ENCODE results near the gene IPO4. TPM values are rescaled to one million over a fixed set of nuclear protein-coding genes. Genes with fewer than 3 reads are reported as not detected.
A peak's percentile ranks its signal among the peaks of the same experiment; 100 is the strongest.

Gene IPO4
- total and polyA plus RNA-seq, 2 of the 13 experiments (the other 11 are each of a cell fraction or from before 2014, with no cell fraction given) = 39.0 to 179 TPM

- TF ChIP-seq YEATS4 (CRISPR knock-in tag; IDR thresholded peaks at IDR 0.05; ENCODE audit: borderline replicate concordance) (peak; percentile 66), ZNF326 (CRISPR knock-in tag; IDR thresholded peaks at IDR 0.05; ENCODE audit: borderline replicate concordance) (peak; percentile 79; the same call in 1 of the 2 replicates), TRIM22 (IDR thresholded peaks at IDR 0.05) (no peak), SP140L (CRISPR knock-in tag; IDR thresholded peaks at IDR 0.05; ENCODE audit: borderline replicate concordance) (no peak), ZMAT3 (CRISPR knock-in tag; conservative IDR thresholded peaks at IDR 0.05) (no peak), MIER2 (CRISPR knock-in tag; IDR thresholded peaks at IDR 0.05) (no peak), ZBTB1 (CRISPR knock-in tag; IDR thresholded peaks at IDR 0.05; ENCODE audit: borderline replicate concordance) (peak; percentile 85; the same call in 1 of the 2 replicates), TOE1 (CRISPR knock-in tag; IDR thresholded peaks at IDR 0.05) (peak; percentile 72), ZNF343 (CRISPR knock-in tag; IDR thresholded peaks at IDR 0.05) (no peak), NRL (CRISPR knock-in tag; IDR thresholded peaks at IDR 0.05; ENCODE audit: borderline replicate concordance) (no peak; the same call in none of the 2 replicates), PHF5A (CRISPR knock-in tag; IDR thresholded peaks at IDR 0.05; ENCODE audit: low read depth, unreplicated experiment) (no peak), PREB (CRISPR knock-in tag; IDR thresholded peaks at IDR 0.05) (no peak), IRX3 (CRISPR knock-in tag; IDR thresholded peaks at IDR 0.05; ENCODE audit: borderline replicate concordance, low read depth) (no peak; the same call in 1 of the 2 replicates), ZNF607 (CRISPR knock-in tag; IDR thresholded peaks at IDR 0.05; ENCODE audit: borderline replicate concordance) (no peak; the same call in 1 of the 2 replicates), EP300 (IDR thresholded peaks at IDR 0.05; ENCODE audit: low read depth in 2 of 2, low read length in 2 of 2) (no peak; a peak in 1 of 4 replicates), EP300 (CRISPR knock-in tag; IDR thresholded peaks at IDR 0.05; ENCODE audit: borderline replicate concordance) (no peak; the same call in 1 of the 2 replicates), DNMT1 (CRISPR knock-in tag; IDR thresholded peaks at IDR 0.05) (no peak), MAX (IDR thresholded peaks at IDR 0.05) (no peak), PITX1 (CRISPR knock-in tag; IDR thresholded peaks at IDR 0.05) (no peak; the same call in 1 of the 2 replicates), ZIK1 (CRISPR knock-in tag; IDR thresholded peaks at IDR 0.05; ENCODE audit: borderline replicate concordance, low read depth) (no peak; the same call in 1 of the 2 replicates), NFRKB (IDR thresholded peaks at IDR 0.05) (no peak), RAD51 (IDR thresholded peaks at IDR 0.05; ENCODE audit: borderline replicate concordance) (no peak), HES4 (CRISPR knock-in tag; IDR thresholded peaks at IDR 0.05; ENCODE audit: borderline replicate concordance) (peak; percentile 30; the same call in 1 of the 2 replicates)
- TF ChIP-seq, protein P1, sequence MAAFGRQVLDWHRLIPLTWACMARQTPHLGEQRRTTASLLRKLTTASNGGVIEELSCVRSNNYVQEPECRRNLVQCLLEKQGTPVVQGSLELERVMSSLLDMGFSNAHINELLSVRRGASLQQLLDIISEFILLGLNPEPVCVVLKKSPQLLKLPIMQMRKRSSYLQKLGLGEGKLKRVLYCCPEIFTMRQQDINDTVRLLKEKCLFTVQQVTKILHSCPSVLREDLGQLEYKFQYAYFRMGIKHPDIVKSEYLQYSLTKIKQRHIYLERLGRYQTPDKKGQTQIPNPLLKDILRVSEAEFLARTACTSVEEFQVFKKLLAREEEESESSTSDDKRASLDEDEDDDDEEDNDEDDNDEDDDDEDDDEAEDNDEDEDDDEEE (CRISPR knock-in tag; IDR thresholded peaks at IDR 0.05) = no peak
- TF ChIP-seq, protein P2, sequence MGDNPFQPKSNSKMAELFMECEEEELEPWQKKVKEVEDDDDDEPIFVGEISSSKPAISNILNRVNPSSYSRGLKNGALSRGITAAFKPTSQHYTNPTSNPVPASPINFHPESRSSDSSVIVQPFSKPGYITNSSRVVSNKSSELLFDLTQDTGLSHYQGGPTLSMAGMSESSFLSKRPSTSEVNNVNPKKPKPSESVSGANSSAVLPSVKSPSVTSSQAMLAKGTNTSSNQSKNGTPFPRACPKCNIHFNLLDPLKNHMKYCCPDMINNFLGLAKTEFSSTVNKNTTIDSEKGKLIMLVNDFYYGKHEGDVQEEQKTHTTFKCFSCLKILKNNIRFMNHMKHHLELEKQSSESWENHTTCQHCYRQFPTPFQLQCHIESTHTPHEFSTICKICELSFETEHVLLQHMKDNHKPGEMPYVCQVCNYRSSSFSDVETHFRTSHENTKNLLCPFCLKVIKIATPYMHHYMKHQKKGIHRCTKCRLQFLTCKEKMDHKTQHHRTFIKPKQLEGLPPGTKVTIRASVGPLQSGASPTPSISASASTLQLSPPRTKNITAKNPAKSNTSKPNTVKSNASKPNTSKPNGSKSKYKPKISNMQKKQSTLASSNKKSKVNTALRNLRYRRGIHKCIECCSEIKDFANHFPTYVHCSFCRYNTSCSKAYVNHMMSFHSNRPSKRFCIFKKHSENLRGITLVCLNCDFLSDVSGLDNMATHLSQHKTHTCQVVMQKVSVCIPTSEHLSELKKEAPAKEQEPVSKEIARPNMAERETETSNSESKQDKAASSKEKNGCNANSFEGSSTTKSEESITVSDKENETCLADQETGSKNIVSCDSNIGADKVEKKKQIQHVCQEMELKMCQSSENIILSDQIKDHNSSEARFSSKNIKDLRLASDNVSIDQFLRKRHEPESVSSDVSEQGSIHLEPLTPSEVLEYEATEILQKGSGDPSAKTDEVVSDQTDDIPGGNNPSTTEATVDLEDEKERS (CRISPR knock-in tag; IDR thresholded peaks at IDR 0.05) = no peak; the same call in 1 of the 2 replicates
Measured at GRCh38 chr14:24232121-24232644, 43.6 kb upstream of the IPO4 start, which contains the start of gene NEDD8 (continued).

Measured in HepG2 (cell line).